Endothelial cell of umbilical vein (primary cell): Measurements from ENCODE around the gene TAOK1. TPM values are rescaled to one million over a fixed set of nuclear protein-coding genes. Genes with fewer than 3 reads are reported as not detected.
"Not testable (repeated sequence)": the region's sequence is repeated elsewhere in the genome, so short reads cannot be mapped to it uniquely, and the experiment has no call there.

ENCODE experiments used
- BruUV-seq: library from RNA; stranded (reverse); fragments of 400-500 nt; replicated peaks from 2 replicates; lab custom pipeline; 2021; lab: Mats Ljungman, UMichigan
- CTCF ChIA-PET: fragments of 300-600, 350-600 bp; sonication (Branson Sonifier 250); formaldehyde crosslinking; loops from one replicate; lab custom pipeline; 2021; ENCODE audit warnings: antibody characterized with exemption, inconsistent platforms; lab: Charles Lee
- POLR2A ChIA-PET: fragments of 300-600, 350-600 bp; sonication (Branson Sonifier 250); formaldehyde crosslinking; loops from one replicate; lab custom pipeline; 2021; ENCODE audit warnings: antibody characterized with exemption, inconsistent platforms; lab: Charles Lee
- DNase-seq: peaks from one replicate; pipeline ENCODE4 v3.0.0-alpha.2; 2011; ENCODE audit warnings: low read depth, low spot score
- FAIRE-seq: peaks from 2 replicates; lab custom pipeline; 2011; peaks lifted over from hg19 to GRCh38; lab: Jason Lieb, UNC
- H2AFZ ChIP-seq: 2 replicates; pipeline ENCODE4 v1.6.0; 2012; ENCODE audit warnings: low read depth, low read length, control low read depth, inconsistent platforms
- H3K27ac ChIP-seq: 2 replicates; pipeline ENCODE4 v1.5.1; 2011; ENCODE audit warnings: low read depth, mild to moderate bottlenecking, control low read depth, low read length, moderate library complexity; ENCODE audit not compliant: insufficient read depth
- H3K27me3 ChIP-seq, 2 experiments: 2 replicates each; pipeline versions ENCODE4 v1.6.0 to v1.6.1; 2011; ENCODE audit warnings: low read length in 2 of 2, mixed read lengths in 1 of 2; ENCODE audit not compliant: control insufficient read depth in 2 of 2, insufficient read depth in 2 of 2
- H3K36me3 ChIP-seq, 2 experiments: 2 replicates in 1 of 2; 3 replicates in 1 of 2; pipeline ENCODE4 v1.5.1; 2011; ENCODE audit warnings: low read length in 2 of 2, mild to moderate bottlenecking in 1 of 2, moderate library complexity in 1 of 2; ENCODE audit not compliant: control insufficient read depth in 2 of 2, insufficient read depth in 2 of 2; ENCODE audit errors: extremely low read depth in 1 of 2
- H3K4me1 ChIP-seq: 3 replicates; pipeline ENCODE4 v1.5.1; 2011; ENCODE audit warnings: mild to moderate bottlenecking, low read length; ENCODE audit not compliant: control insufficient read depth, insufficient read depth; ENCODE audit errors: extremely low read depth
- H3K4me2 ChIP-seq: 2 replicates; pipeline ENCODE4 v1.6.1; 2011; ENCODE audit warnings: low read length, control low read depth, mixed read lengths; ENCODE audit not compliant: insufficient read depth
- H3K4me3 ChIP-seq, 3 experiments: fragments of 200-600 bp in 1 of 3; sonication (generic), shearing (Covaris generic) in 1 of 3; replicated peaks in 1 of 3; 2 replicates each; pipeline ENCODE4 v1.5.1; 2011 to 2016; ENCODE audit warnings: control low read depth in 3 of 3, low read length in 3 of 3, mild to moderate bottlenecking in 2 of 3, inconsistent platforms in 1 of 3, low read depth in 1 of 3, moderate library complexity in 1 of 3; ENCODE audit not compliant: insufficient read depth in 1 of 3
- H3K79me2 ChIP-seq: 2 replicates; pipeline ENCODE4 v1.6.0; 2012; ENCODE audit warnings: low read length, inconsistent platforms; ENCODE audit not compliant: control insufficient read depth, insufficient read depth
- H3K9ac ChIP-seq: replicated peaks from 2 replicates; pipeline ENCODE3; 2011; ENCODE audit warnings: low read length, control low read depth; ENCODE audit not compliant: insufficient read depth; ENCODE audit errors: extremely low read depth
- H3K9me1 ChIP-seq: replicated peaks from 3 replicates; pipeline ENCODE4 v1.6.0; 2011; ENCODE audit warnings: mild to moderate bottlenecking, low read length; ENCODE audit not compliant: control insufficient read depth, insufficient read depth; ENCODE audit errors: extremely low read depth
- H3K9me3 ChIP-seq: replicated peaks from 2 replicates; pipeline ENCODE4 v1.5.1; 2012; ENCODE audit warnings: low read length, inconsistent platforms; ENCODE audit not compliant: control insufficient read depth, insufficient read depth
- H4K20me1 ChIP-seq: replicated peaks from 2 replicates; pipeline ENCODE3; 2011; ENCODE audit warnings: mild to moderate bottlenecking, low read length; ENCODE audit not compliant: control insufficient read depth, insufficient read depth; ENCODE audit errors: extremely low read depth
- EZH2 ChIP-seq: IDR thresholded peaks from 2 replicates; pipeline ENCODE4 v1.6.1; 2012; ENCODE audit warnings: borderline replicate concordance, low read depth, mild to moderate bottlenecking, moderate library complexity, low read length, inconsistent platforms; ENCODE audit not compliant: severe bottlenecking
- FOS ChIP-seq: IDR thresholded peaks from 2 replicates; pipeline ENCODE4 v1.6.1; 2011; ENCODE audit warnings: mild to moderate bottlenecking, low read length, moderate library complexity, borderline replicate concordance; ENCODE audit not compliant: insufficient read depth
- JUN ChIP-seq: IDR thresholded peaks from 2 replicates; pipeline ENCODE4 v1.6.1; 2011; ENCODE audit warnings: borderline replicate concordance, low read depth; ENCODE audit not compliant: insufficient read length, insufficient read depth
- POLR2A ChIP-seq: IDR thresholded peaks from 2 replicates; pipeline ENCODE4 v1.6.1; 2012; ENCODE audit warnings: low read depth, mild to moderate bottlenecking, control low read depth, low read length
- POLR2AphosphoS5 ChIP-seq: IDR thresholded peaks from 2 replicates; pipeline ENCODE4 v1.6.1; 2012; ENCODE audit warnings: low read depth, mild to moderate bottlenecking, control low read depth, low read length, moderate library complexity; ENCODE audit not compliant: insufficient read depth
- dilution Hi-C: fragments of 300-500 bp; cut with MboI; formaldehyde crosslinking; loops from one replicate; pipeline ENCODE4 v1.15.0; 2019; ENCODE audit warnings: low sequenced_read_pairs; ENCODE audit not compliant: extremely low pct_ligation_motif_present
- intact Hi-C: fragments of 100-400 bp; cut with micrococcal nuclease; formaldehyde crosslinking; loops from one replicate; pipeline ENCODE4 v1.10.0; 2022
- polyA plus RNA-seq, 4 experiments: library from polyadenylated mRNA; depleted of rRNA in 3 of 4; stranded (reverse) in 3 of 4; unstranded in 1 of 4; fragments of >200 nt; gene quantifications; 2 replicates each; pipeline versions ENCODE4 v1.2.1 to v1.2.3, GENCODE V29; 2011 to 2012; ENCODE audit warnings: missing spikeins in 1 of 4
- total RNA-seq: library from RNA; stranded (reverse); gene quantifications from 2 replicates; pipeline ENCODE4 v1.2.3, GENCODE V29; 2021
- TF ChIP-seq, protein P1 (sequence below): IDR thresholded peaks from 2 replicates; pipeline ENCODE4 v1.6.1; 2011; ENCODE audit not compliant: insufficient read depth, insufficient read length
- TF ChIP-seq, protein P2 (sequence below), 2 donors: IDR thresholded peaks; 1 replicate in 1 of 2; 2 replicates in 1 of 2; pipeline ENCODE4 v1.5.1; 2011; ENCODE audit warnings: low read length in 2 of 2, mild to moderate bottlenecking in 2 of 2, moderate library complexity in 2 of 2, control low read depth in 1 of 2, inconsistent platforms in 1 of 2, low read depth in 1 of 2; ENCODE audit not compliant: insufficient read depth in 1 of 2; ENCODE audit errors: extremely low read depth in 1 of 2

The TAOK1 gene
- total and polyA plus RNA-seq, 2 donors (not counting 3 experiments of a cell fraction or from before 2014, with no cell fraction given): 11.0 to 82.2 TPM

- Histone ChIP-seq H3K4me1 (no peaks in the 10 kb centered on the region), H3K9me1 (no peaks in the 10 kb centered on the region), H2AFZ (no peak overlapping the region), H3K27me3 (no peaks in the 10 kb centered on the region), H3K79me2 (no peaks in the 10 kb centered on the region), H3K4me2 (no peak overlapping the region), H3K4me3 (no peak overlapping the region), H3K36me3 (peaks cover 2 to 7% of the 10 kb centered on the region in 2 experiments), H3K9me3 (no peaks in the 10 kb centered on the region), H4K20me1 (no peaks in the 10 kb centered on the region), H3K27ac (no peak overlapping the region), H3K9ac (no peak overlapping the region)
- FAIRE-seq (no peak), DNase-seq (no peak)
- dilution Hi-C loops (no loop called here), intact Hi-C loops (no loop called here)
- POLR2A ChIA-PET: no interaction called here
- no TSS peak for BruUV-seq
- TF ChIP-seq FOS (no peak), JUN (no peak), POLR2AphosphoS5 (no peak), POLR2A (no peak), EZH2 (no peak)
- TF ChIP-seq, protein P1, sequence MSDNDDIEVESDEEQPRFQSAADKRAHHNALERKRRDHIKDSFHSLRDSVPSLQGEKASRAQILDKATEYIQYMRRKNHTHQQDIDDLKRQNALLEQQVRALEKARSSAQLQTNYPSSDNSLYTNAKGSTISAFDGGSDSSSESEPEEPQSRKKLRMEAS: no peak
- TF ChIP-seq, protein P2, sequence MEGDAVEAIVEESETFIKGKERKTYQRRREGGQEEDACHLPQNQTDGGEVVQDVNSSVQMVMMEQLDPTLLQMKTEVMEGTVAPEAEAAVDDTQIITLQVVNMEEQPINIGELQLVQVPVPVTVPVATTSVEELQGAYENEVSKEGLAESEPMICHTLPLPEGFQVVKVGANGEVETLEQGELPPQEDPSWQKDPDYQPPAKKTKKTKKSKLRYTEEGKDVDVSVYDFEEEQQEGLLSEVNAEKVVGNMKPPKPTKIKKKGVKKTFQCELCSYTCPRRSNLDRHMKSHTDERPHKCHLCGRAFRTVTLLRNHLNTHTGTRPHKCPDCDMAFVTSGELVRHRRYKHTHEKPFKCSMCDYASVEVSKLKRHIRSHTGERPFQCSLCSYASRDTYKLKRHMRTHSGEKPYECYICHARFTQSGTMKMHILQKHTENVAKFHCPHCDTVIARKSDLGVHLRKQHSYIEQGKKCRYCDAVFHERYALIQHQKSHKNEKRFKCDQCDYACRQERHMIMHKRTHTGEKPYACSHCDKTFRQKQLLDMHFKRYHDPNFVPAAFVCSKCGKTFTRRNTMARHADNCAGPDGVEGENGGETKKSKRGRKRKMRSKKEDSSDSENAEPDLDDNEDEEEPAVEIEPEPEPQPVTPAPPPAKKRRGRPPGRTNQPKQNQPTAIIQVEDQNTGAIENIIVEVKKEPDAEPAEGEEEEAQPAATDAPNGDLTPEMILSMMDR (IDR thresholded peaks at IDR 0.05; ENCODE audit: extremely low read depth in 1 of 2, insufficient read depth in 1 of 2, low read depth in 1 of 2, low read length in 2 of 2): no peak
- CTCF ChIA-PET: no interaction called here
Measured at GRCh38 chr17:29469276-29469675, 79.1 kb downstream of the TAOK1 start.

DNA sequence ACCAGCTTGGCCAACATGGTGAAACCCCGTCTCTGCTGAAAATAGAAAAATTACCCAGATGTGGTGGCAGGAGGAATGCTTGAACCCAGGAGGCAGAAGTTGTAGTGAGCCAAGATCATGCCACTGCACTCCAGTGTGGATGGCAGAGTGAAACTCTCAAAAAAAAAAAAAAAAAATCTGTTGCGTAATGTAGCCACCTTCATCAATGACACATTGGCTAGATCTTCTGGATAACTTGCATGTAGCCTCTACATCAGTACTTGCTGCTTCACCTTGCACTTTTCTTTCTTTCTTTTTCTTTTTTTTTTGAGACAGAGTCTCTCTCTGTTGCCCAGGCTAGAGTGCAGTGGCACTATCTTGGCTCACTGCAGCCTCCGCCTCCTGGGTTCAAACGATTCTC, 83.3 kb downstream of the TAOK1 start:
- H3K4me2 ChIP-seq, intact Hi-C loops, H3K27ac ChIP-seq, H2AFZ ChIP-seq, H3K9me1 ChIP-seq, H3K4me1 ChIP-seq, H3K27me3 ChIP-seq, FAIRE-seq, H3K79me2 ChIP-seq, H3K36me3 ChIP-seq, BruUV-seq, POLR2A ChIA-PET, H3K4me3 ChIP-seq, H3K9ac ChIP-seq, H4K20me1 ChIP-seq, DNase-seq, H3K9me3 ChIP-seq, dilution Hi-C loops: not testable (repeated sequence)
- CTCF ChIA-PET: interaction anchor here (0.6 kb wide), 1 partner anchor 9 kb away, joined by 3 read pairs; no protein-coding TSS in a partner anchor
